Fibroblast of pulmonary artery (primary cell): ENCODE measurements around the gene PYGL.

ENCODE experiments used
- DNase-seq: peaks from one replicate; pipeline ENCODE4 v3.0.0-alpha.2; 2010; ENCODE audit warnings: low read depth
- H3K4me3 ChIP-seq: replicated peaks from 2 replicates; pipeline ENCODE4 v1.5.1; 2011; ENCODE audit warnings: low read depth, mild to moderate bottlenecking, control low read depth, low read length, moderate library complexity
- TF ChIP-seq, protein P1 (sequence below): IDR thresholded peaks from 2 replicates; pipeline ENCODE4 v1.5.1; 2011; ENCODE audit warnings: mild to moderate bottlenecking, control low read depth, low read length, inconsistent platforms; ENCODE audit errors: missing control alignments

The PYGL gene

DNA sequence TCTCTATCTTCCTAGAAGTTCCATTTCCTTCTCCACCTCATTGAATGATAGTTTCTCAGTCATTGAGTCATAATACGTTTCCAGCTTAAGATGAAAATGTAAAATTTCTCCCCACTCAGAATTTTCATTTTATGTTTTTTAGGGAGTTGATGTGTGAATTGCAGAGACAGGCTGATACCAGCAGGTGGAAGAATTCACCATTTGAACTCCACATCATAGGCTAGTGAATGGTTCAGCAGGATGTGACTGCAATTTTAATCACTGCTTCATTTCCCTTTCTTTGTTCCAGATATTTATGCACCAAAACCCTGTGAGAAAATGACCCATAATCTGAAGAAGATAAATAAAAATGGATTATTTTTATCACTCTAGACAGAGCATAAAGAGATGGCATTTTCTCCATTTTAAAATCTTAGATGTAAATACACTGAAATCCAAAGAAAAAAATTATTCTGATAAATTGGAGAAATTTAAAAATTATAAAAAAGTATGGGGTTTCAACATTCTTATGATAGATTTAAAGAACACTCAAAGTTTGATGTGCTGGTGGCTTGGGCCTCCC lies 10.6 kb upstream of the PYGL start:
- H3K4me3 ChIP-seq: no peak overlapping the region
- DNase-seq: peak; percentile 83
- TF ChIP-seq, protein P1, sequence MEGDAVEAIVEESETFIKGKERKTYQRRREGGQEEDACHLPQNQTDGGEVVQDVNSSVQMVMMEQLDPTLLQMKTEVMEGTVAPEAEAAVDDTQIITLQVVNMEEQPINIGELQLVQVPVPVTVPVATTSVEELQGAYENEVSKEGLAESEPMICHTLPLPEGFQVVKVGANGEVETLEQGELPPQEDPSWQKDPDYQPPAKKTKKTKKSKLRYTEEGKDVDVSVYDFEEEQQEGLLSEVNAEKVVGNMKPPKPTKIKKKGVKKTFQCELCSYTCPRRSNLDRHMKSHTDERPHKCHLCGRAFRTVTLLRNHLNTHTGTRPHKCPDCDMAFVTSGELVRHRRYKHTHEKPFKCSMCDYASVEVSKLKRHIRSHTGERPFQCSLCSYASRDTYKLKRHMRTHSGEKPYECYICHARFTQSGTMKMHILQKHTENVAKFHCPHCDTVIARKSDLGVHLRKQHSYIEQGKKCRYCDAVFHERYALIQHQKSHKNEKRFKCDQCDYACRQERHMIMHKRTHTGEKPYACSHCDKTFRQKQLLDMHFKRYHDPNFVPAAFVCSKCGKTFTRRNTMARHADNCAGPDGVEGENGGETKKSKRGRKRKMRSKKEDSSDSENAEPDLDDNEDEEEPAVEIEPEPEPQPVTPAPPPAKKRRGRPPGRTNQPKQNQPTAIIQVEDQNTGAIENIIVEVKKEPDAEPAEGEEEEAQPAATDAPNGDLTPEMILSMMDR: peak; percentile 79

DNA sequence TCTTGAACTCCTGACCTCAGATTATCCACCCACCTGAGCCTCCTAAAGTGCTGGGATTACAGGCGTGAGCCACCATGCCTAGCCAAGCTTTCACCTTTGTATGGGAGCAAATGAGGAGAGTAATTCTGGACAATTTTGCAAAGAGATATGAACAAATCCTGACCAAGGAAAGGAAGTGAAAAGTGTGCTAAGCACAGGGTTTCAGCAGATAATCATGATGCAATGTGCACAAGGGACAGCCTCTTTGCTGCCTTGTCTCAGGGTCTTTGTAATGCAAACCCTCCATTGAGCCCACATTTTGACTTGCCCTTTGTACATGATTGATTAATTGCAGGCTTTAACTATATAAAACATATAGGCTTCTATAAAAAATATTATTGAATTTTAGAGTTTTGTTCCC lies 9.2 kb upstream of the PYGL start:
- TF ChIP-seq, protein P1: no peak
- no peak overlapping the region for H3K4me3 ChIP-seq
- DNase-seq: no peak

GRCh38 chr14:50951032-50951431 lies 6.7 kb upstream of the PYGL start:
- H3K4me3 ChIP-seq: no peak overlapping the region
- no peak for DNase-seq
- TF ChIP-seq, protein P1: no peak

DNA sequence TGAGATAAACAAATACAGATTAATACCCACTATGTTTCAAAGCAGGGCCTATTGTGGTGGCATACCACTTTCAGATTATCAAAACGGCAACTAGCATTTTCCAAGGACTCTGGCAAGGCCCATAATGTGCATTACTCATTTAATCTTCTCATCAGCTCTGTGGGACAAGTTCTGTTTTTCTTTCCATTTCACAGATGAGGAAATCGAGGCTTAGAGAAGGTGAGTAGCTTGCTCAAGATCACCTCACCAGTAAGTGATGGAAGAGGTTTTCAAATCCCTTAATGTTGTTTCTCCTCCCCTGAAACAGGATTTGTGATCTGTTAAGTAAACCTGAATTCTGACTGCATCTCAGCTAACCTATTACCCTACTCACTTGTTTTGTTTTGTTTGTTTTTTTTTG lies 3.9 kb upstream of the PYGL start:
- H3K4me3 ChIP-seq: no peak overlapping the region
- no peak for DNase-seq
- TF ChIP-seq, protein P1: no peak

GRCh38 chr14:50947446-50947845 lies 3.2 kb upstream of the PYGL start:
- TF ChIP-seq, protein P1: no peak
- no peak overlapping the region for H3K4me3 ChIP-seq
- DNase-seq: no peak

GRCh38 chr14:50946234-50946935 lies 2.1 kb upstream of the PYGL start:
- no peak for DNase-seq
- TF ChIP-seq, protein P1: no peak
- H3K4me3 ChIP-seq: no peak overlapping the region
